GM12875 (cell line): ENCODE results near the gene MEX3C.

Experiments
- H3K4me3 ChIP-seq: one replicate; pipeline ENCODE4 v1.5.1; 2011; ENCODE audit warnings: low read depth, low read length, control low read depth
- CTCF ChIP-seq: IDR thresholded peaks from 2 replicates; pipeline ENCODE4 v1.5.1; 2011; ENCODE audit warnings: low read depth, mild to moderate bottlenecking, control low read depth, inconsistent platforms, low read length, moderate library complexity, borderline replicate concordance; ENCODE audit not compliant: insufficient read depth

The MEX3C gene

GRCh38 chr18:51168960-51169662 is 28.4 kb downstream of the MEX3C start:
- H3K4me3 ChIP-seq: no peak overlapping the region
- no peak for TF ChIP-seq CTCF

GRCh38 chr18:51168026-51168742 is 29.3 kb downstream of the MEX3C start:
- no peak overlapping the region for H3K4me3 ChIP-seq

GRCh38 chr18:51165296-51165695 is 32.2 kb downstream of the MEX3C start:
- no peak overlapping the region for H3K4me3 ChIP-seq
- no peak for TF ChIP-seq CTCF

More at GRCh38 chr18:51168026-51168742, 29.3 kb downstream of the MEX3C start:
- TF ChIP-seq CTCF: no peak

GRCh38 chr18:51164761-51165281 is 32.7 kb downstream of the MEX3C start:
- no peak overlapping the region for H3K4me3 ChIP-seq
- TF ChIP-seq CTCF: no peak

- H3K4me3 ChIP-seq: no peak overlapping the region
- no peak for TF ChIP-seq CTCF
These were observed 33.1 kb downstream of the MEX3C start for GRCh38 chr18:51164342-51164741.

- H3K4me3 ChIP-seq: no peak overlapping the region
These were observed 33.9 kb downstream of the MEX3C start for GRCh38 chr18:51163543-51163942.

More at GRCh38 chr18:51163543-51163942, 33.9 kb downstream of the MEX3C start:
- no peak for TF ChIP-seq CTCF
